H9 (cell line): Measurements from ENCODE around the gene APLP2. TPM values are rescaled to one million over a fixed set of nuclear protein-coding genes. Genes with fewer than 3 reads are reported as not detected.

Experiments used
- DNase-seq: peaks from one replicate; pipeline ENCODE4 v3.0.0-alpha.2; 2017
- H2AFZ ChIP-seq: one replicate; pipeline ENCODE4 v1.6.1; 2013; ENCODE audit warnings: mild to moderate bottlenecking, low read length, control low read depth, moderate library complexity
- H2AK5ac ChIP-seq: 2 replicates; pipeline ENCODE4 v1.6.1; 2013; ENCODE audit warnings: low read length, control low read depth, mixed read lengths; ENCODE audit not compliant: insufficient read length
- H2BK120ac ChIP-seq: one replicate; pipeline ENCODE4 v1.6.1; 2013; ENCODE audit warnings: low read depth, mild to moderate bottlenecking, low read length, control low read depth, inconsistent platforms; ENCODE audit not compliant: poor library complexity, severe bottlenecking
- H2BK12ac ChIP-seq: 2 replicates; pipeline ENCODE4 v1.6.1; 2013; ENCODE audit warnings: low read length, control low read depth, mixed read lengths, low read depth; ENCODE audit not compliant: insufficient read length
- H2BK15ac ChIP-seq: 2 replicates; pipeline ENCODE4 v1.6.1; 2013; ENCODE audit warnings: low read depth, low read length, control low read depth
- H2BK20ac ChIP-seq: one replicate; pipeline ENCODE4 v1.6.1; 2013; ENCODE audit warnings: low read depth, mild to moderate bottlenecking, low read length, control low read depth, inconsistent platforms; ENCODE audit not compliant: poor library complexity, severe bottlenecking
- H2BK5ac ChIP-seq: 2 replicates; pipeline ENCODE4 v1.6.1; 2013; ENCODE audit warnings: low read length, control low read depth, mixed read lengths; ENCODE audit not compliant: insufficient read length
- H3K14ac ChIP-seq: 2 replicates; pipeline ENCODE4 v1.6.1; 2013; ENCODE audit warnings: low read length, control low read depth; ENCODE audit not compliant: insufficient read depth
- H3K18ac ChIP-seq: 2 replicates; pipeline ENCODE4 v1.6.1; 2013; ENCODE audit warnings: low read depth, mild to moderate bottlenecking, mixed read lengths, low read length, control low read depth; ENCODE audit not compliant: insufficient read length
- H3K23ac ChIP-seq: 2 replicates; pipeline ENCODE4 v1.6.1; 2013; ENCODE audit warnings: low read length, control low read depth, mixed read lengths, low read depth; ENCODE audit not compliant: insufficient read length
- H3K23me2 ChIP-seq: 2 replicates; pipeline ENCODE4 v1.6.1; 2013; ENCODE audit warnings: low read depth, mild to moderate bottlenecking, mixed read lengths, low read length, control low read depth; ENCODE audit not compliant: insufficient read length, poor library complexity, severe bottlenecking
- H3K27ac ChIP-seq: 2 replicates; pipeline ENCODE4 v1.5.1; 2013; ENCODE audit warnings: low read length, control low read depth, mixed read lengths, low read depth; ENCODE audit not compliant: insufficient read length
- H3K27me3 ChIP-seq: 2 replicates; pipeline ENCODE4 v1.6.1; 2013; ENCODE audit warnings: low read length, control low read depth, inconsistent platforms; ENCODE audit not compliant: insufficient read depth
- H3K4ac ChIP-seq: 2 replicates; pipeline ENCODE4 v1.6.1; 2013; ENCODE audit warnings: low read depth, mild to moderate bottlenecking, control low read depth, inconsistent platforms, low read length, moderate library complexity
- H3K4me1 ChIP-seq: 2 replicates; pipeline ENCODE4 v1.6.1; 2013; ENCODE audit warnings: low read length, control low read depth, inconsistent platforms; ENCODE audit not compliant: insufficient read depth
- H3K4me2 ChIP-seq: 2 replicates; pipeline ENCODE4 v1.6.1; 2013; ENCODE audit warnings: low read length, control low read depth, mixed read lengths; ENCODE audit not compliant: insufficient read length, insufficient read depth
- H3K56ac ChIP-seq: 2 replicates; pipeline ENCODE4 v1.6.1; 2013; ENCODE audit warnings: low read depth, mild to moderate bottlenecking, mixed read lengths, low read length, control low read depth; ENCODE audit not compliant: insufficient read length
- H3K79me1 ChIP-seq: 2 replicates; pipeline ENCODE4 v1.6.1; 2013; ENCODE audit warnings: low read depth, mild to moderate bottlenecking, moderate library complexity, low read length, control low read depth, inconsistent platforms; ENCODE audit not compliant: insufficient read depth, poor library complexity, severe bottlenecking
- H3K79me2 ChIP-seq: 2 replicates; pipeline ENCODE4 v1.6.1; 2013; ENCODE audit warnings: low read length, control low read depth, inconsistent platforms; ENCODE audit not compliant: insufficient read depth
- H3K9ac ChIP-seq: 2 replicates; pipeline ENCODE4 v1.6.1; 2013; ENCODE audit warnings: low read length, control low read depth, mixed read lengths; ENCODE audit not compliant: insufficient read length; ENCODE audit errors: extremely low read depth
- H3K9me3 ChIP-seq: one replicate; pipeline ENCODE4 v1.6.1; 2013; ENCODE audit warnings: low read depth, low read length, inconsistent platforms; ENCODE audit not compliant: control insufficient read depth
- H3T11ph ChIP-seq: one replicate; pipeline ENCODE4 v1.6.1; 2013; ENCODE audit warnings: mild to moderate bottlenecking, low read length, control low read depth, inconsistent platforms
- H4K20me1 ChIP-seq: one replicate; pipeline ENCODE4 v1.6.1; 2013; ENCODE audit not compliant: control insufficient read depth, insufficient read length, insufficient read depth
- H4K5ac ChIP-seq: 2 replicates; pipeline ENCODE4 v1.6.1; 2013; ENCODE audit warnings: low read depth, mild to moderate bottlenecking, mixed read lengths, low read length, control low read depth; ENCODE audit not compliant: insufficient read length
- H4K8ac ChIP-seq: replicated peaks from 2 replicates; pipeline ENCODE4 v1.6.1; 2013; ENCODE audit warnings: low read length, control low read depth, mixed read lengths, low read depth; ENCODE audit not compliant: insufficient read length
- H4K91ac ChIP-seq: 2 replicates; pipeline ENCODE4 v1.6.1; 2013; ENCODE audit warnings: low read depth, mild to moderate bottlenecking, moderate library complexity, mixed read lengths, low read length, control low read depth; ENCODE audit not compliant: insufficient read length
- H3K27ac Mint-ChIP-seq, 3 experiments: 2 replicates in 2 of 3; 3 replicates in 1 of 3; pipeline ENCODE4 v1.8.0; 2020 to 2021; ENCODE audit warnings: mixed read lengths in 3 of 3, mild to moderate bottlenecking in 1 of 3, moderate library complexity in 1 of 3
- H3K27me3 Mint-ChIP-seq: 2 replicates; pipeline ENCODE4 v1.8.0; 2021; ENCODE audit warnings: low read depth, mild to moderate bottlenecking, moderate library complexity, mixed read lengths
- H3K36me3 Mint-ChIP-seq, 3 experiments: 2 replicates in 2 of 3; 3 replicates in 1 of 3; pipeline ENCODE4 v1.8.0; 2020 to 2021; ENCODE audit warnings: low read depth in 3 of 3, mixed read lengths in 3 of 3; ENCODE audit not compliant: insufficient read depth in 1 of 3
- H3K4me1 Mint-ChIP-seq, 2 experiments: 2 replicates each; pipeline ENCODE4 v1.8.0; 2020; ENCODE audit warnings: mixed read lengths in 2 of 2
- H3K4me3 Mint-ChIP-seq, 2 experiments: 2 replicates in 1 of 2; 3 replicates in 1 of 2; pipeline ENCODE4 v1.8.0; 2020 to 2021; ENCODE audit warnings: mild to moderate bottlenecking in 2 of 2, mixed read lengths in 2 of 2, moderate library complexity in 1 of 2
- H3K9me3 Mint-ChIP-seq, 2 experiments: 2 replicates in 1 of 2; 3 replicates in 1 of 2; pipeline ENCODE4 v1.8.0; 2020; ENCODE audit warnings: mild to moderate bottlenecking in 2 of 2, mixed read lengths in 2 of 2, moderate library complexity in 1 of 2
- WGBS: extraction: QIAGEN DNeasy Blood & Tissue Kit; methylation state at CpG from one replicate; pipeline ENCODE4 v1.1.7; 2013; ENCODE audit warnings: missing lambda C conversion rate, low lambda C conversion rate, mixed read lengths; ENCODE audit not compliant: insufficient read length; ENCODE audit errors: extremely low coverage; 5-methylcytosine and 5-hydroxymethylcytosine counted together
- total RNA-seq: library from RNA; stranded (reverse); gene quantifications from 2 replicates; pipeline ENCODE4 v1.2.1, GENCODE V29; 2021
- TF ChIP-seq, protein P1 (sequence below): fragments of 200-600 bp; sonication (generic); conservative IDR thresholded peaks from 3 replicates; pipeline ENCODE4 v1.8.0; 2021; ENCODE audit warnings: antibody characterized with exemption, mild to moderate bottlenecking

The APLP2 gene
- total RNA-seq, 1 experiment from 2014 or later, result 328 TPM

DNA sequence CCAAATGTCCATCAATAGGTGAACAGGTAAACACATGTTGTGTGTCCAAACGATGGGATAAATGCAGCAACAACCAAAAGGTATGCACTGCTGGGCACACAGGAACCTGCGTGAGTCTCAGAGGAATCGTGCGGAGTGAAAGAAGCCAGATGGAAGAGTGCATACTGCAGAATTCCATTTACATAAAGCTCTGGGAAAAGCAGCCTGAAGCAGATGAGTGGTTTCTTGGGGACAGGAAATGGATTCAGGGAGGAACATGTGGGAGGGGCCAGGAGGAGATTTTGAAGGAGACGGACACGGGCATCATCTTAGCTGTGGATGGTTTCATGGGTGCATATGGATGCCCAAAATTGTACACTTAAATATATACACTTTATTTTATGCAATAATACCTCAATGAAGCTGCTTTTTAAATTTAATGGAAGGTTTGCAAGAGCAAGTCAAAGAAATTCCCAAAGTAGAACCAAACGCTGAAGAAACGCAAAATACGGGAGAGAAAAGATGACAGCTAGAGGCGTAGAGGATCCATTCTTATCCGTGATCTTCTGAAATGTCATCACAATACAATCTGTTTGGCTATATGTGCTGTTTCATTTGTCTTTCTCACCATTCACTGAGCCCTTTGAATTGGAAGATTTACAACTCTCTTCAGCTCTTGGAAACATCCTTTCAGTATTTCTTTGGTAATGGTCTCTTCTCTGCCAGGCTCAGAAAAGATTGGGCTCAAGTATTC lies 114.3 kb downstream of the APLP2 start:
- H2BK12ac ChIP-seq, result no peak overlapping the region
- no peak overlapping the region for H2AFZ ChIP-seq
- no CpG with 5 or more reads among the region's 11 CpGs for WGBS
- H4K5ac ChIP-seq, result no peak overlapping the region
- no peak overlapping the region for H2BK120ac ChIP-seq
- H3K79me1 ChIP-seq, result no peaks in the 10 kb centered on the region
- no peak overlapping the region for H2BK20ac ChIP-seq
- H3K4me3 Mint-ChIP-seq, result no peak overlapping the region
- no peak overlapping the region for H3K23ac ChIP-seq
- no peak overlapping the region for H3K27ac ChIP-seq
- peaks cover 13 to 18% of the 10 kb centered on the region in 2 experiments for H3K4me1 Mint-ChIP-seq
- peaks cover 4% of the 10 kb centered on the region; the same call in 1 of the 2 replicates for H3K4me1 ChIP-seq
- H2AK5ac ChIP-seq, result no peak overlapping the region
- H3K9ac ChIP-seq, result no peak overlapping the region
- H4K20me1 ChIP-seq, result no peaks in the 10 kb centered on the region
- no peaks in the 10 kb centered on the region for H3K27me3 Mint-ChIP-seq
- no peak overlapping the region for H2BK5ac ChIP-seq
- no peaks in the 10 kb centered on the region for H3K27me3 ChIP-seq
- TF ChIP-seq, protein P1, sequence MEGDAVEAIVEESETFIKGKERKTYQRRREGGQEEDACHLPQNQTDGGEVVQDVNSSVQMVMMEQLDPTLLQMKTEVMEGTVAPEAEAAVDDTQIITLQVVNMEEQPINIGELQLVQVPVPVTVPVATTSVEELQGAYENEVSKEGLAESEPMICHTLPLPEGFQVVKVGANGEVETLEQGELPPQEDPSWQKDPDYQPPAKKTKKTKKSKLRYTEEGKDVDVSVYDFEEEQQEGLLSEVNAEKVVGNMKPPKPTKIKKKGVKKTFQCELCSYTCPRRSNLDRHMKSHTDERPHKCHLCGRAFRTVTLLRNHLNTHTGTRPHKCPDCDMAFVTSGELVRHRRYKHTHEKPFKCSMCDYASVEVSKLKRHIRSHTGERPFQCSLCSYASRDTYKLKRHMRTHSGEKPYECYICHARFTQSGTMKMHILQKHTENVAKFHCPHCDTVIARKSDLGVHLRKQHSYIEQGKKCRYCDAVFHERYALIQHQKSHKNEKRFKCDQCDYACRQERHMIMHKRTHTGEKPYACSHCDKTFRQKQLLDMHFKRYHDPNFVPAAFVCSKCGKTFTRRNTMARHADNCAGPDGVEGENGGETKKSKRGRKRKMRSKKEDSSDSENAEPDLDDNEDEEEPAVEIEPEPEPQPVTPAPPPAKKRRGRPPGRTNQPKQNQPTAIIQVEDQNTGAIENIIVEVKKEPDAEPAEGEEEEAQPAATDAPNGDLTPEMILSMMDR, result no peak
- no peak overlapping the region for H3T11ph ChIP-seq
- no peak overlapping the region for H3K4ac ChIP-seq
- no peak overlapping the region for H3K4me2 ChIP-seq
- no peak for DNase-seq
- no peak overlapping the region for H4K8ac ChIP-seq
- H3K14ac ChIP-seq, result no peak overlapping the region
- H3K9me3 ChIP-seq, result no peaks in the 10 kb centered on the region
- H3K79me2 ChIP-seq, result no peaks in the 10 kb centered on the region
- H3K23me2 ChIP-seq, result no peaks in the 10 kb centered on the region
- H3K9me3 Mint-ChIP-seq, result no peaks in the 10 kb centered on the region
- H4K91ac ChIP-seq, result no peak overlapping the region
- H3K27ac Mint-ChIP-seq, result no peak overlapping the region; a peak in 1 of 7 replicates
- H2BK15ac ChIP-seq, result no peak overlapping the region
- no peak overlapping the region for H3K18ac ChIP-seq
- no peak overlapping the region for H3K56ac ChIP-seq
- no peaks in the 10 kb centered on the region; a peak in 1 of 7 replicates for H3K36me3 Mint-ChIP-seq
